GM11168 (cell line): ENCODE results near the gene ACAN.

Source experiments
- in situ Hi-C: fragments of 300-500 bp; cut with MboI; formaldehyde crosslinking; loops from one replicate; pipeline ENCODE4 v1.12.0; 2022; ENCODE audit warnings: low sequenced_read_pairs; ENCODE audit not compliant: unreplicated experiment

The ACAN gene

GRCh38 chr15:88838667-88839066 is 35.4 kb downstream of the ACAN start:
- in situ Hi-C loops: loop anchor here (25.0 kb wide), 2 partner anchors 226 to 351 kb away; partner anchors contain the start of gene AEN

- in situ Hi-C loops: loop anchor here (25.0 kb wide), 2 partner anchors 227 to 352 kb away; partner anchors contain the start of gene AEN
Observed at GRCh38 chr15:88839146-88839545, 35.9 kb downstream of the ACAN start.

GRCh38 chr15:88839961-88840360 is 36.7 kb downstream of the ACAN start:
- in situ Hi-C loops: loop anchor here (25.0 kb wide), 2 partner anchors 228 to 353 kb away; partner anchors contain the start of gene AEN

DNA sequence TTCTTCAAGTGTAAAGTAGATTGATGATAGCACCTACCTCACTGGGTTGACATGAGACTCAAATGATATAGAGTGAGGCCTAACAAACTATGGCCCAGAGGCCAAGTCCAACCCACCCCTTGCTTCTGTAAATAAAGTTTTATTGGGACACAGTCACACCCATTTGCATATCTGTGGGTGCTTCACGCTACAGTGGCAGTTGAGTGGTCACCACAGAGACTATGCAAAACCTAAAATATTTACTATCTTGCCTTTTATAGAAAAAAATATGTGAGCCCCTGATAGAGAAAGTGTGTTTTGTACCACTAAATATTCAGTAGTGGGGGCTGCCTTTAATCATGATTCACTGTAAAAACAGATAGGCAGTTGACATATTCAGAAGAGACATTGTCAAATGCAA is 38.0 kb downstream of the ACAN start:
- in situ Hi-C loops: loop anchor here (25.0 kb wide), 2 partner anchors 229 to 354 kb away; partner anchors contain the start of gene AEN

GRCh38 chr15:88842156-88842555 is 38.9 kb downstream of the ACAN start:
- in situ Hi-C loops: loop anchor here (25.0 kb wide), 2 partner anchors 230 to 355 kb away; partner anchors contain the start of gene AEN

GRCh38 chr15:88843334-88843733 is 40.1 kb downstream of the ACAN start:
- in situ Hi-C loops: loop anchor here (25.0 kb wide), 2 partner anchors 231 to 356 kb away; partner anchors contain the start of gene AEN

GRCh38 chr15:88844749-88845386 is 41.6 kb downstream of the ACAN start:
- in situ Hi-C loops: loop anchor here (25.0 kb wide), 2 partner anchors 233 to 358 kb away; partner anchors contain the start of gene AEN

GRCh38 chr15:88845616-88846015 is 42.4 kb downstream of the ACAN start:
- in situ Hi-C loops: loop anchor here (25.0 kb wide), 2 partner anchors 233 to 358 kb away; partner anchors contain the start of gene AEN

GRCh38 chr15:88847144-88847543 is 43.9 kb downstream of the ACAN start:
- in situ Hi-C loops: loop anchor here (25.0 kb wide), 2 partner anchors 235 to 360 kb away; partner anchors contain the start of gene AEN

- in situ Hi-C loops: loop anchor here (25.0 kb wide), 2 partner anchors 236 to 361 kb away; partner anchors contain the start of gene AEN
Observed at GRCh38 chr15:88848203-88848602, 45.0 kb downstream of the ACAN start.

DNA sequence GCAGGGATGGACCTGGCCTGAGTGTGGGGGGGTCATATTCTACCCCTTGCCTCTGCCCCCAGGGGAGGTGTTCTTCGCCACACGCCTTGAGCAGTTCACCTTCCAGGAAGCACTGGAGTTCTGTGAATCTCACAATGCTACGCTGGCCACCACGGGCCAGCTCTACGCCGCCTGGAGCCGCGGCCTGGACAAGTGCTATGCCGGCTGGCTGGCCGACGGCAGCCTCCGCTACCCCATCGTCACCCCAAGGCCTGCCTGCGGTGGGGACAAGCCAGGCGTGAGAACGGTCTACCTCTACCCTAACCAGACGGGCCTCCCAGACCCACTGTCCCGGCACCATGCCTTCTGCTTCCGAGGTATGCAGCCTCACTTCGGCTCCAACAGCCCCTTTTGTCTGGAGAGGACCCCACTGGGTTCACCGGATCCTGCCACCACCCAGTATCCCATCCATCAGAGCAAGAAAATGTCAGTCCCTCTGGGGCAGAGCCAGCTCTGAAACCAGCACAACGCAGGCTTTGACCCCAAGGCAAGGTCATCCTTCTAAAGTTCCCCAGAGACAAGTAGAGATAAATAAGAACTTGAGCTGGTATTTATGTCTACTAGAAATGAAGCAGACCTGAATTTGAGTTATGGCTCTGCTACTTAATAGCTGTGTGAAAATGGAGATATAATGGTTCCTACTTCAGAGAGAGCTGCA is 46.3 kb downstream of the ACAN start:
- in situ Hi-C loops: loop anchor here (25.0 kb wide), 2 partner anchors 237 to 362 kb away; partner anchors contain the start of gene AEN

- in situ Hi-C loops: no loop called here
Observed at GRCh38 chr15:88852476-88852875, 49.2 kb downstream of the ACAN start.

GRCh38 chr15:88858934-88859333 is 55.7 kb downstream of the ACAN start:
- in situ Hi-C loops: no loop called here

- in situ Hi-C loops: no loop called here
Observed at GRCh38 chr15:88859550-88859949, 56.3 kb downstream of the ACAN start.

DNA sequence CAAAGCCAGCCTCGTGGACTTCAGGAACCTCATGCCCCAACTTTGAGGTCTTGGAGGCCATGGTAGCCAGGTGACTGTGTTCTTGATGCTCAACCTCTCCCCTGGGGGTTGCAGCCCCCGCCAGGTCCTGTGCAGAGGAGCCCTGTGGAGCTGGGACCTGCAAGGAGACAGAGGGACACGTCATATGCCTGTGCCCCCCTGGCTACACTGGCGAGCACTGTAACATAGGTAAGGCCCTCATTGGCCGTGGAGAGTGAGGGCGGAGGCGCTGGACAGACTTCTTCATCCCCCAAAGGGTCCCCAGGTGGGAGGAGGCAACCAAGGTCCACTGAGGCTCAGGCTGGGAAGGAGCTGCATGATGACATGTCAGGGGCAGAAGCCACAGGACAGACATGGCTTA is 57.0 kb downstream of the ACAN start:
- in situ Hi-C loops: no loop called here

DNA sequence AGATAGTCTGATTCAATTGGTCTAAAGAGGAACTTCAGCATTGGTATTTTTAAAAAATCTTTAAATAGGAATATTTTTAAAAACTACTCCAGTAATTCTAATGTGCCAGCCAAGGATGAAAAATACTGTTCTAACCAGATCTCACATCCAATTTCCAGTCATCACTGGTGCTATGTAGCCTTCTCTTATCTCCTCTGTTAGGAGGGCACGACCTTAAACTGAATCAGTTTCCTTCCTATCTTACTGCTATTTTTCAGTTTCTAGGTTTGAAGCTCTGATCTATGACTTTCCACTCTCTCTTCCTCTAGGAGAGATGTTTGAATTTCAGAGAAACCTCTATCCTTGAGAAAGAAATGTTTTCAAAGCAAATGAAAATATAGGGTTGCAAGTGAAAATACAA is 60.2 kb downstream of the ACAN start:
- in situ Hi-C loops: no loop called here

- in situ Hi-C loops: no loop called here
Observed at GRCh38 chr15:88864861-88865497, 61.7 kb downstream of the ACAN start.

GRCh38 chr15:88865498-88866099 is 62.4 kb downstream of the ACAN start:
- in situ Hi-C loops: no loop called here

- in situ Hi-C loops: no loop called here
Observed at GRCh38 chr15:88866295-88866881, 63.2 kb downstream of the ACAN start.

- in situ Hi-C loops: no loop called here
Observed at GRCh38 chr15:88871313-88871712, 68.1 kb downstream of the ACAN start.
